NCI-H460 (cell line): Measurements from ENCODE around the gene UNK. TPM values are rescaled to one million over a fixed set of nuclear protein-coding genes. Genes with fewer than 3 reads are reported as not detected.

Source experiments
- DNase-seq: peaks from one replicate; pipeline ENCODE4 v3.0.0-alpha.2; 2016; ENCODE audit warnings: low read depth; ENCODE audit errors: extremely low read depth
- total RNA-seq: library from RNA; depleted of rRNA; stranded (reverse); fragments of >200 nt; shearing (Covaris generic); gene quantifications from 2 replicates; pipeline ENCODE4 v1.2.3, GENCODE V29; 2014

The UNK gene
- total RNA-seq, 1 experiment from 2014 or later, result 33.8 TPM

DNA sequence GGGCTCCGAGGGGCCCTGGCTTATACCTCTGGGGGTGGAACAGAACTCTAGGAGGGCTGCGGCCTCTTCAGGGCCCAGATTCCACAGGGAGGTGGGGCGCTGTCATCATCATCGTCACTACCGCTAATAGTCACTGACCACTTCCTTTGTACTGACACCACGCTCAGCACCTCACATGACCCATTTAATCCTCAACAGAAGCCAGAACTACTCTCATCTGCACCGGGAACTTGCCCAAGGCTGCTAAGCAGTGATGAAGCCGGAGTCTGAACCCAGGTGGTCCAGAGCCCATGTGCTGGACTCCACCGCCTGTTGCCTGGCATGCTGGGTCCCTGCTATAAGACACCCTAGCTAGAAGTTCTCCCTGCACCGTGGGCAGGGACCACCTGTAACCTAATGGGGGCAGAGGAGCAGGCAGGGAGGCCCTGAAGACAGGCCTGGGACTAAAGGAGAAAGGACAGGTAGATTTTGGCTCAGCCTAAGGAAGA is 47.6 kb downstream of the UNK start:
- no peak for DNase-seq

DNA sequence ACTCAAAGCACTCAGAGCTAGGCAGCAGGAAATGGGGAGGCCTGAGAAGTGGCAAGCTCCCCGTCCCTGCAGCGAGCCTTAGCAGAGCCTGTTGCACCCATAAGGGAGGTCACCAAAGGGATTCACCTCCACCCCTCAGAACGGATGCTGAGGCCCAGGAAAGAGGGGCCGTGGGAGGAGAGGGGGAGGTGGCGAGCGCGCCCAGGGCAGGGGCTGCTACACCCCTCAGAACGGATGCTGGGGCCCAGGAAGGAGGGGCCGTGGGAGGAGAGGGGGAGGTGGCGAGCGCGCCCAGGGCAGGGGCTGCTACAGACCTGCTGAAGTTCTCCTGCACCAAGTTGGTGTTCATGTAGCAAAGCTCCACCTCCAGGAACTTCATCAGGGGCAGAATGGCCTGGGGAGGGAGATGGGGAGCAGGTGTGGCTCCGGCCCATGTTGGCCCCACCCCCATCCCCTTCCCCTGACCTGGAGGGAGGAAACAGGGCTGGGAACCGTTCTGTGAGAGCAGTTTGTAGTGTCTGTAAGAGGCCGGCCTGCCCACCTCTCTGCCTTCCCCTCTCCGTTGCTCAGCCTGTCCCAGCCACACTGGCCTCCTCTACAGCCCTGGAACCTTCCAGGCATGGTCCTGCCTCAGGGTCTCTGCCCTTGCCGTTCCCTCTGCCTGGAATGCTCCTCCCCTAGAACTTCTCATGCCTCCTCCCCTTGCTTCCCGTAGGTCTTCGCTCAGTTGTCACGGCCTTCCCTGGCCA is 48.2 kb downstream of the UNK start:
- DNase-seq, result no peak

DNA sequence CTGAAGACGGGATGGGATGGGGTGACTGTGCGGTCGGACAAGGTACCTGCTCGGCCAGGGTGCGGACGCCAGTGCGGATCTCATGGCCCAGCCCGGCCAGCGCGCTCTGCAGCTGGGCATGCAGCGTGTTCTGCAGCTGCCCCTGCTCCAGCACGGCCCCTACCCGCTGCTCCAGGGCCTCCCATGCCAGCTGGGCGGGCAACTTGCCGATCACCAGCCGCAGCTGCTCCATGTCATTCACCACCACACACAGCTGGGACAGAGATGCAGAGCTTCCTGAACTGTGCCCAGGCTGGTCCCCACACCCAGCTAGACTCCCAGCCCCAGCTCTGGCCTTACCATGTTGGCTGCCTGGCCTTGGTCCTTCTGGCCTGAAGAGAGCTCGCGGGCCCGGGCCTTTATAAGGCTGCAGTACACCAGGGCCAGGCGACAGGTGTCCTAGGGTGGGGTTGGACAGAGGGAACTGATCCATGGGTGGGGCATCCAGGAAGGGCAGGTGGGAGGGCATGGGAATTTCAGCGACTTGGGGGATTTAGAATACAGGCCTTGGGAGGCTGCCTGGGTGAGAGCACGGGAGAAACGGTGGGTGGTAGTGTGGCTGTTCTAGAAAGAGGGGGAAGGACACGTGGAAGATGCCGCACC is 49.8 kb downstream of the UNK start:
- no peak for DNase-seq

DNA sequence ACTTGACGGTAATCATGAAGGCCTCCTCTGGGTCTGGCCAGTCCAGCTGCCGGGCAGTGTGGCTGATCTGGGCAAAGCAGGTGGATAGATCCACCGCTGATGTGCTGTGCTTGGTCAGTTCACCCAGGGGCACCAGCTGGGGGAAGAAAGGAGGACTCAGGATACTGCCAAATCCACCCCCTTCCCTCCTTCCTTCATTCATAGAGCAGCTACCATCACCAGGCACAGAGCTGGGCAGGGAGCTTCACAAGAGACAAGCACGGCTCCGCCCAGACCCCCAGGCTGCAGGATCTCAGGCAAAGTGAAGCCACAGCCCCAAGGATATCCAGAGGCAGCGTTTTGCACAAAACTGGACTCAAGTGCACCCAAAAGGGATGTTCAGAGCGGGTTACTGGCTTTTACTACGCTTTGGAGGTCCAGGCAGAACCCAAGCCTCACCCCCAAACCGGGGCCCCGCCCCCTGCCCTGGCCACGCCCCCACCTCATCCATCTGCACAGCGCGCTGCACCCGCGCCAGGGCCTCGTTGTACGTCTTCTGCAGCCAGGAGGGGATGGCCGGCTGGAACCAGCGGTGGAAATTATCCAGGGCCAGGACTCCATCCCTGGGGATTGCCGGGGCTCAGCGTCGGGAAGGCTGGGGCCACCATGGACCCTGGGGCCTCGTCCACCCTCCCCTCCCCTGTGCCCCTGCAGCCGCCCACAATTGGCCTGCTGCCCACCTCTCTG is 50.5 kb downstream of the UNK start:
- no peak for DNase-seq

DNA sequence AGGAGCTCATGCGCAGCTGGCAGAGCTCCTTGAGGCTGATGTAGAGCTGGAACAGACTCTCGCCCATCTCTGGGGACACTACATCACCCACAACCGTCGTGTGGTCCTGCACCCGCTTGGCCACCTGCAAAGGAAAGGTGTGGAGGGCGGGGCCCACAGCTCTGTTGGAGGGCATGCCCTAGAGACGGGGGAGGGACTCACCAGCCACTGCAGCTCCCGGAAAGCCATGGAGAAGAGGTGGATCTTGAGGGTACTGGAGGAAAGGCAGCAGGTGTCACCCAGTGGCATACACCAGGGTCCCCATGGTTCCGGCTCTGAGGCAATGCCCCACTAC is 51.0 kb downstream of the UNK start:
- no peak for DNase-seq

DNA sequence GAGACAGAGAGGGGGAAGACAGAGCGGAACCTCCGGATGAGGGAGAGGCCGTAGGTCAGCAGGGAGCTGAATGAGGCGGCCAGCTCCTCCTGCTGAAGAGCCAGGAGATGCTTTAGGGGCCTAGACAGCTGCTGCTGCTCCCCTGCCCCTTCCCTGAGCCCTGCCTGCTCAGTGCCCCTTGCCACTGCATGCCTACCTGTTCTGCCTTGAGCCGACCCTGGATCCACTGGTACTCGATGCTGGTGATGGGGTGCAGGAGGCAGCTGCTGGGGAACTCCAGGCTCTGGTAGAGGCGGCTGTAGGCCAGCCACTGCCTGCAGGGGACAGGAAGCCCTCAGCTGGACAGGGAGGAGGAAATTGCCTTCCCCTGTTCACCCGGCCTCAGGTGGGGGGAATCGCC is 52.0 kb downstream of the UNK start:
- no peak for DNase-seq

DNA sequence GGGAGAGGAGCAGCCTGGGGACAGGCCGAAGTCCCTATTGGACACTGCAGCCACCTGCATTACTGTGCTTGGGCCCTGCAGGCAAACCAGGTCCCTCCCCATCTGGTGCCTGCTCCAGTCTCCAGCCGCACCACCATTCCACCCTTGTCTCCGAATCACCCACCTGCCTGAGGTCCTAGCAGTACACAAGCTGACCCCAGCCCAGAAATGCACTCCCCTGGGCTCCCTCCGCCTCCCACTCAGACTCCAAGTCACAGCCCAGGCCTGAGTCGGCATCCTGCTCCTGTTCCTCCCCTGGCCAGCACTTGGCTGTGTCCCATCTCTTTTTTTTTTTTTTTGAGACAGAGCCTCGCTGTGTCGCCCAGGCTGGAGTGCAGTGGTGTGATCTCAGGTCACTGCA is 53.3 kb downstream of the UNK start:
- DNase-seq, result no peak

DNA sequence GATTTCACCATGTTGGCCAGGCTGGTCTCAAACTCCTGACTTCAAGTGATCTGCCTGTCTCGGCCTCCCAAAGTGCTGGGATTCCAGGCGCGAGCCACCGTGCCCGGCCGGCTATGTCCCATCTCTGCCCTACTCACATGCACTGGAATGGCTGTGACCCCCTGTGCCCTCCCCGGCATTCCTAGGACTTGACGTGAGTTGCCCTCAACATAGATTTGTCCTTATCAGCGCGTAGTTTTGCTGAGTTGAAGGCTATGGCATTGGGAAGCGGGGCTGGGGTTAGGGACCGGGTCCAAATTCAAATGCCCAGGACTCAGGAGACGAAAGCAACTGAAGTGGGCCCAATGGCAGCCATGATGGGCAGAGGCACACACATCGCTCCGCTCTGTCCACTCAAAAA is 53.8 kb downstream of the UNK start:
- DNase-seq, result no peak

DNA sequence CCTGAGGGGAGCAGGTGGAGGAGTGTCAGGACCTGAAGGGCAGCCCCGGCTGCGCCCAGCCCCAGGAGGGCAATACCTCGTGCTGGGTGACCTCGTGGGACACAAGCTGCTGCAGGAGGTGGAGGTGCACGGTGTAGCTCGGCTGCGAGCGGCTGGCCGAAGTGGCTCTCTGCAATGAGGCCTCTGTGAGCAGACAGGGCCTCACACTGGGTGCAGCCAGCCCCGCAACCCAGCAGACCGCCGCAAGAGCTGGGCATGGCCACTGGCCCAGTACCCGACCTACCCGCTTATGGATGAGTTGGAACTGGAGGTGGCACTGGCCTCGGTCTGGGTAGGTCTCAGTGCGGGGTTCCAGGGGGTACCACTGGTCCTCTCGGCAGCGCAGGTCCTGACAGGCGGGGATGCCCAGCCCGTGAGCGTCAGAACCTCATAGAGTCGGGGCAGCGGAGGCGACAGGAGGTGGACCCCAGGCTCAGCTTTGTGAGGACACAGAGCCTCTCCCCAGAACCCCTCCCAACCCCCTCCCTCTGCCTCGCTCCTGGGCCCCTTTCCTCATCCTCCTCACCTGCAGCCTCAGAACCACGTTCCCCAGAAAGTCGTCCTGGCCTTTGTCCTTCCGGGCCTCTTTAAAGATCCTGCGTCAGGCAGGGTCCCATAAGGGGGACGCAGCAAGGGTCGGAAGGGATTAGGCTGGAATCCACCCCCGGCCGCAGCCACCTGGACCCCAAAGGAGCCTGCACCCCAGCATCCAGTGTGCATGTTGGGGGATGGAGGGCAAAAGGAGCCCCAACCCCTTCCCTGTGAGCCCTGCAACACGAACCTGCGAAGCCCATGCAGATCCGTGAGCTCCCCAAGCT is 55.6 kb downstream of the UNK start:
- no peak for DNase-seq

DNA sequence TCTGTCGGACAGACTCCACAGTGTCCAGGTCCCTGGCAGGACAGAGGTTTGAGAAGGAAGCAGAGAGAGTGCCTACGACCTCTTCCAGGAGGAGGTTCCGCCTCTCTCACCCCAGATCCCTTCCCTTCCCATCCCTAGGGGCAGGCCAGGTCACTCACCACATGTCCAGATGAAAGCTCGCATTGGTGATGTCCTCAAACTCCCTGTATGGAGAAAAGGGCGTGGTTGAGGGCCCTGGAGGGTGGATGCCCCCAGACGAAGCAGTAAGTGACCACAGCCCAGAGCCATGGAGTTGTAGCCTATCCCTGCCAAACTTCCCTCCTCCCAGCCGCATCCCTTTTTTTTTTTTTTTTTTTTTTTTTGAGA is 56.2 kb downstream of the UNK start:
- no peak for DNase-seq

DNA sequence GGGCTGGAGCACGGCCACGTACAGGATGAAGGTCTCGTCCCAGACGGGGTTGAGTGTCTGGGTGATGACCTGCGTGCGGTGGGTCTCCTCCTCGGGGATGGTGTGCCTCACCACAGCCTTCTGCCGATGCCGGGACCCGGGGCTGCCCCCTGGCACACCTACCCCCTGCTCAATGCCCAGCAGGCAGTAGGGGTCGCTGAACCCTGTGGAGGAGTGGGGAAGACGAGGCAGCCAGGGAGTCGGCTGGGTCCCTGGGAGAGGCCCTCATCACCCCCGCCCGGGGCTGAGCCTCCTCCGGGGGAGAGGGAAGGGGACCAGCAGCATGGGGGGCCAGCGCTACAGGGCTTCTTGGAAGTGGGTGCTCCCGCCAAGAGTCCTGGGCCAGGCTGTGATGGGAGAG is 57.8 kb downstream of the UNK start:
- DNase-seq, result no peak

DNA sequence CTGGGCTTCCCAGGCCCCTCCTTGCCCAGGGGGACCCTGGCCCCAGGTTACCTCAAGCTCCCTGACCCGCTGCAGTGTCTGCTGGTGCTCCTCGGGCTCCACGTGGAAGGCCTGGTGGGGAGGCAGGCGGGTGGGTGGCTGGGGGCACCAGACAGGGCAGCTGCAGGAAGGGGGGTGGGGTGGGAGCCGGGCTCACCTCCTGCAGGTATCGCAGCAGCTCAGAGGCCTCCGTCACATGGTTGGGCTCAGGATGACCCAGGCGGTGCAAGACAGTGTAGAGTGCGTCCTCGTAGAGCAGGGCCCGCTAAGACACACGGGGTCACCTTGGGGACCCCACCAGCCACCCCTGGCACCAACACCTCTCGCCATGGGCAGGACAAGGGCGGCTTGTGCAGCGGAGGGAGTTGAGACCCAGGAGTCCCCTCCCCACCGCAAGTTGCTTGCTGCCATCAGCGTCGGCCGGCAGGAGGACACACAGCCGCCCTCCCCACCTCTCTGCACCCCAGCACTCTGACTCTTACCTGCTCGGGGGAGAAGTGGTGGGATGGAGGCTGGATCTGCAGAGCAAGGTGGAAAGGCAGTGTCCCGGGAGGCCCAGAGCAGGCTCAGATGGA is 58.5 kb downstream of the UNK start:
- no peak for DNase-seq

DNA sequence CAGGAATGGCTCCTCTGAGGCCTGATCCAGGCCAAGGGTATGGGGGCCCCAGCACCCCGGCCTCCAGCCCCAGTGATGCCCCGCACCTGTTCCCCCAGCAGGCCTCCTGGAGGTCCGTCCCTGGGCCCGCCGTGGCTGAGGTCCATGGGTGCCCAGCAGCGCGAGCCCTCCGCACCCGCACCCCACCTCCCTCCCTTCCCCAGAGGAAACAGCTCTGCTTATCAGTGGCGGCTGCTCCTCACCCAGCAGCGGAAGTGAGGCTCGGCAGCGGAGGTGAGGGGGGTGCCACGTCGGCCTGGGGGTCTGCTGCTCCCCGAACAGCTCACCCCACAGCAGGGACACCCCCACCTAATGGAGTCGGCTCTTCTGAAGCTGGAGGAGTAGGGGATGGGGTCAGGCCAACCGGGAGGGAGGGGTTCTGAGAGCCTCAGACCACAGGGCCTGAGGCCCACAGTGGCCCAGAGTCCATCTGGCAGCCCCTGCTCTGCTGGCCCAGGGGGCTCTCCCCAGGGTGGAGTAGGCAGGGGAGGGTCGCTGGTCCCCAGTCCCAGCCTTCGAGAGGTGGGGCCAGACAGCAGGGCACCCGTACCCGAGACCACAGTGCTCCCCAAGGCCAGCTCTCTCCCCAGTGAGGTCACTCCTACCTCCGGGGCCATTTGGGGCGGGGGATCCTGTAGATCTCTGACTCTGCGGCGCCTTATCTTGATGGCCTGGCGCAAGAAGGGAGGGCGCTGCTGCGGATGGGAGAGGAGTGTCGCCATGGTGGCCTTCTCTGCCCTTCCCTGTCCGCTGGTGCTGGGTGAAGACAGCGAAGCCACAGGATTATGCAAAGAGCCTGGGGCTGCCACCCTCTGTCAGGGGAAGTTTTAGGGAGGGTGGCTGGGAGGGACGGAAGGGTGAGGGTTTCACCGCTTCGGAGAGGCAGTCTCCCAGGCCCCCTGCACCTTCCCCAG is 59.2 kb downstream of the UNK start, which contains the start of gene UNC13D:
Gene UNC13D, minus strand, starts transcription at position 828 of the 953 bp plus-strand sequence. Its CDS starts 67 bp downstream, at position 761.
- no peak for DNase-seq

DNA sequence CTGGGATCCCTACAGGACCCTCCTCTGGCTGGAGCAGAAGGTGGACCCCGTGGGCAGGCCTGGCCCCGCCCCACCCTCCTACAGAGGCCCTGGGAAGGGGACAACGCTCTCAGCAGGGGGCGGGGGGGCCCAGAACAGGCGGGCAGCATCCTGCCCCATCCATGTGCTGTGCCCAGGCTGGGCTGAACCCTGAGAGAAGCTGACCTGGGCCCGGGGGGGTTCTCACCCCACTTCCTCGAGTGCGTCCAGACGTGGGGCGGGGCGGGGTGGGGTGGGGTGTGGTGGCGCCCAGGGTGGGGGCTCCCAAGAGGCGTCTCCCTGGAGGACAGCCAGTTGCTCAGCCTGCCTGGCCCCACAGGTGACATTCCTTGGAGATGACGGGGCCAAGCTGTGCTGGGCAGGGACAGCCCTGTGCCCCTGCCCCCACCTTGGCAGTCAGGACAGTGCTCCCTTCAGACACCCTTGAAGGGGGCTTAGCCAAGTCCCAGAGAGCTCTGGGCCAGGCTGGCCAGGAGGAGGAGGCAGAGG is 60.0 kb downstream of the UNK start:
- DNase-seq, result no peak

DNA sequence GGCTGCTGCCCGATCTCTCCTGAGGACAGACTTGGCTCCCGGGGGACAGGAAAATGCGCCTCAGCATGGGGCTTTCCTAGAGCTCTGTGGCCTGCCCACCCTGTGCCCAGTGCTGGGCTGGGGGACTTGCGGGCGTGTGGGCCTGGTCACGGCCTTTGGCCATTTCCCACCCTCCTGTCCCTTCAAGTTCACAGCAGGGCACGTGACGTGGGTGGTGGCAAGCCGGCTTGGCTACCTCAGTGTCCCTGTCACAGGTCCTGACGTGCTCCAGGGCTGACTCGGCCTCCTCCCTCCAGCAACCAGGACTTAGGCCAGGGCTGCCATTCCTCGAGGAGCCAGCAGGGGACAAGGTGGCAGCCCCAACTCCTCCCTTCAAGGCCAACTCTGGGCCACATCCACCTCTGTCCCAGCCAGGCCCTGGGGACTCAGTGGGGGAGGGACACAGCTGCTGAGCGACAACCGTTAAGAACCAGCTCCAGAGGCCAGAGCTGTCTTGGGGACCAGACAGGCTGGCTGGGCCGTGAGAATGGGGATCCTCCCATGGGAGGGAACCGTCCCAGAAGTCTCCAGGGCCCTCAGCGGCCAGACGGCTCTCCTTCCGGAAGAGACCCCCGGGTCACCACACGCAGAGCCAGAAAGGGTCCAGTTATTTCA is 60.6 kb downstream of the UNK start:
- DNase-seq, result peak; percentile 78

DNA sequence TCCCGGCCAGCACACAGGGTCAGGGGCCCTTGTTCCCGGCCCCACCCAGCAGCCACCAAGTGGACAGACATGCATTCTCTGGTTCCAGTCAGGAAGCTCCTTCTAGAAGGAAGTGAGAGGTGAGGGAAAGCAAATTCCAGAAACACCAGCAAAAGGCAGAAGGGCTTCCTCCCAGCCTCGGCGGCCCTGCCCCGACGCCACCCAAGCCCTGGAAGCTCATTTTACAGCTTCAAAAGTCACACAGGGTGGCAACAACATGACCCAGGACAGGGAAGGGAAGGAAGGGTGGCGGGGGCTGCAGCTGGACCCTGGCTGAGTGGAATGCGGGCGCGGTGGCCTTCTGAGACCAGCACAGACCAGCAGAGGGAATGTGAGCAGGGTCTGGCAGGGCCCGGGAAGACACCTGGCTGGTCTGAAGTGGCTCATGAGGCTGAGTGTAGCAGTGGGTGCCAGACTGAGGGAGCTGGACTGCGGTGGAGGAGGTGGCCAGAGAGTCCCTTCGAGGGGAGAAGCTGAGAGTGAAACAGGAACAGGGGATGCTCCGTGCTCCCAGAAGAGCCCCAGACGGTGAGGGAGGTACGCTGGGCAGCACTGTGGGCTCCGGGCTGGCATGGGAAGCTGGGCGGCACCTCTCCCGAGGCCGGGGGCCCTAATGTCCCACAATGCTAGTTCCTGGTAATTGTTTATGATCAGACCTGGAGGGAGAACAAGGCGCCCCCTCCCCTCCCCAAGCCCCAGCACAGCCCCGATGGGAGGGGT is 61.5 kb downstream of the UNK start:
- no peak for DNase-seq

DNA sequence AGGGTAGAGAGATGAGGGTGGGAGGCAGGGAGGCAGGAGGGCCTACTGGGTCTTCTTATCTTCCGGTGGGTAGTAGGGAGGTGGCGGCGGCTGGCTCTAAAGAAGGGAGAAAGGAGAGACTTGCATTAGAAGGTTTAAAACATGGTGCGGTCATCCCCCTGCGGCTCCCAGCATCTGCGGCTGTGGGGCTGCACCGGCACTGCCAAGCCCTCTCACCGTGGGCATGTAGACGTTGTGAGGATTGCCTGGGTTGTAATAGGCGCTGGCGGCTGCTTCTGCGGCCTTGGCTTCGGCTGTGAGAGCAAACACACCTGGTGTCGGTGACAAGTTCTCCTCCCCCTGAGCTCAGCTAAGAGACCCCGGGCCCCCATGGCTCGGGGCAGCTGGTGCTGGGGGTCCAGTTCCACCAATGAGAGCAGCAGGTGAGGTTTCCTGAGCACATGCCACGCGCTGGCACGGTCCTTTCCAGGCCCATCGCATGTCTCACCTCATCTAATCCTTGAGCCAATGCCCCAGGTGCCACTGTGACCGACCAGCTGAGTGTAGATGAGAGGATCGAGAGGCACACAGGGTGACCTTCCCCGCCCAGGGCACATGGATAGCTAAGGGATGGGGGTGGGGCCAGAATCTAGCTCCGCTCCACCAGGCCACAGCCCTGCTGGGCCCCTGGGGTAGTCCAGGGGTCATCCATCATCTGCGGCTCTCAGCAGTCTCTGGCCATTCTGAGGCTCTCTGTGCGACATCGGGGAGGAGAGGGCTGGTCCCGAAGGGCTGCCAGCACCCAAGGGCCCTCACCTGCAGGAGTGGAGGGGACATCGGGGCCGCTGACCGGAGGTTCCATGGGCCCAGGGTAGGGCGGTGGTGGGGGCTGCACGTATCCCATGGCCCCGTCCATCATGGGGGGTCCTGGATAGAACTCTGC is 62.3 kb downstream of the UNK start:
- DNase-seq, result no peak
